ENCODE data around the gene AURKA.
"Not testable (repeated sequence)": the region's sequence is repeated elsewhere in the genome, so short reads cannot be mapped to it uniquely, and the experiment has no call there.

AURKA gene

DNA sequence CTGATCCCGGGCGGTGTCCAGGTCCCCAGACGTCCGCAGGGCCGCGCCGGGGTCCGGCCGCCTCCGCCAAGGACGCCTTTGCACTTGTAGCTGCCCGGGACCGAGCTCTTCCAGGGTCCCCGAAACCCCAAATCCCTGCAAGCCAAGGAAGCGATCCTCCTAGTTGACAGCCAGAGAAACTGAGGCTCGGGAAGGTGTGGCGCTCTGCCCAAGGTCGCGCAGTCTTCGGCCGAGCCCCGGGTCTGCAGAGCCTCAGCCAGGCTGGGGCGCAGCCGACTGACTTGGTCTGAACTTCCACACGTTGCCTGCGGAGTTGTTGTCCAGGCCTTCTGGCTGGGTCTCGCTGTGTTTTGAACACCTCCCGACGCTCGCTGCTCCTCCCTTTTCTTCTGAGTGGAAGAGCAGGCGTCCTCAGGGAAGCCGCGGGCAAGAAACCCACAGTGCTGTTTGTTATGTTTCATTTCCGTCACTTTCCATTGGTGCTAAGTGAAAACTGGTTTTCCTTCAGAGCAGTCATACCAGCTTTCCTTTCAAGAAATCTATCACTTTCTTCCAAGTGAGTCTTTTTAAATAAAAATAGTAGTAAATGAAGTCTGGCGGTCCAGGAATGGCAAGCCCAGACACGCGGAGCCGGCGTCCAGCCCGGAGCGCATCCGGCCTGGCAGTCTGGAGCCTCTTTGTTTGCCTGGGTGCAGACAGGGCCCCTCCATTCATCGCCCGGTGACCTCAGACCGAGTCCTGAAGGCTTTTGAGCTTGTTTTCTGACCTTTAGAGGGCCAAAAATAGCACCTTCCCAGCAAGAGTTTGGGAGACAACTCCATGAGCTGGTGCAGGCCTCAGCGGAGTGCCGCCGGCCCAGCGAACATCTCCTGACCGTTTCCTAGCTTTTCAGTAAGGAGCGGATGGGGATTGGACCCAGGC is 32.5 kb downstream of the AURKA start:
- peak in 1 of 2 donors; percentile 6 for DNase-seq (ENCODE audit: low read depth in 2 of 2)

GRCh38 chr20:56358600-56359211 is 33.3 kb downstream of the AURKA start, which contains the start of gene FAM210B:
Gene FAM210B, plus strand, starts transcription at chr20:56358974. Its CDS starts 32 bp downstream, at chr20:56359006.
- DNase-seq (ENCODE audit: low read depth in 2 of 2), result peak; percentile 62 to 76

DNA sequence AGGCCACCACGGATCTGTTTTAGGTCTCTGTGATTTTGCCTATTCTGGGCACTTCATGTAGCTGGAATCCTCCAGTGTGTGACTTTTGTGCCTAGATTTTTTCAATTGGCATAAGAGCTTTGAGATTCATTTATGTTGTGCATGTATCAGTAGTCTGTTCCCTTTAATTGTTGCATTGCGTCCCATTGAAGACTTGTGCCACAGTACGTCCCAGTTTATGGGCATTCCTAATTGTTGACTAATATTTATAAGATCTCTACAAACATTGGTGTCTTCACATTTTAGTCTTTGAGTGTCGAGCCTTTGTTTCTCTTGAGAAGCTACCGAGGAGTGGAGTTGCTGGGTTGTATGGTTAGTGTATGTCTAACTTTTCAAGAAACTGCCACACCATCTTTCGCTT is 33.9 kb downstream of the AURKA start:
- no peak for DNase-seq (ENCODE audit: low read depth in 2 of 2)

GRCh38 chr20:56353356-56353755 is 38.7 kb downstream of the AURKA start:
- no peak for DNase-seq (ENCODE audit: low read depth in 2 of 2)

DNA sequence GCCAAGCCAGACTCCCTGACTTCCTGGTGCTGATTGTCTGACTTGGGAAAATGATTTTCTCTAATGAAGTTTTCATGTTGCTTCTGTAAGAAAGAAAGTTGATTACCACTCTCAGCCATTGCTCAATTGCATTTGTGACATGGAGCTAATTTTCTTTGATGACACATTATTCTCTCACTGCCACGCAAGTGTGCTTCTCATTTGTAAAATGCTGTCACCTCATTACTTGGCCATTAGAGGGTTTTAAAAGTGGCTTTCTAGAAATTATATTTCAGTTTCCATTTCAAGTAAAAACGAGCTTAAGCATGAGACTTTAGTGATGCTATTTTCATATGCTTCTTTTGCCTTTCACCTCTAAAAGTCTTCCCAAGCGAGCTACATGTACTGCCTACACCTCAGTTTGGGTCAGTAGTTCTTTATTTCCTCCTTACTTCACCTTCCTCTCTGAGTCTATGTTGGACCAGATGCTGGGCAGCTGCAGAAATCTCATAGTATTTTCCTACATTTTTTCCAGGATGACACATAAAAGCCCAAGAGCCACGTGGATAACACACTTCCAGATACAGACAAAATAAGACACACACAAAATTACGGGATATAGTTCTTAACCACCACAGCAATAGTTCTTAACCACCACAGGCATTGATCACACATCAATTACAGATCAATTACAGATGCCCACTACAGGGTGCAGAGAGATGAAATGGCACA is 39.5 kb downstream of the AURKA start:
- no peak for DNase-seq (ENCODE audit: low read depth in 2 of 2)

GRCh38 chr20:56350842-56351241 is 41.2 kb downstream of the AURKA start:
- no peak for DNase-seq (ENCODE audit: low read depth in 2 of 2)

DNA sequence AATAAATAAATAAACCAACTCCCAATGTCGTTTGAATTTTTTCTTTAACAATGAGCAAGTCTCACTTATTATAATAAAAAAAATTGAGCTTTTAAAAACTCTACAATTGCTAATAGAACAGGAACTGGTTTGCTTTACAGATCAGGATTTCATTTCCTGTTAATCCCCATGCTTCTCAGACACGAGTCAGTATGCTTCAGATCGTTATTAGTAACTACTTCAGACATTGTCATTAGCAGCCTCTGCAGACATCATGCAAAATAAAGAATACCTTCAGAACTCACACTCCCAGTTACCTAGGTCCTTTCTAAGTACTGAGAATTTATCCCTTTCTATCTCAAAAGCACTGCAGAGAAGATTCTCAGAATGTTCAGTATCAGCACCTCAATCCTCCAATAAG is 43.3 kb downstream of the AURKA start:
- no peak for DNase-seq (ENCODE audit: low read depth in 2 of 2)

DNA sequence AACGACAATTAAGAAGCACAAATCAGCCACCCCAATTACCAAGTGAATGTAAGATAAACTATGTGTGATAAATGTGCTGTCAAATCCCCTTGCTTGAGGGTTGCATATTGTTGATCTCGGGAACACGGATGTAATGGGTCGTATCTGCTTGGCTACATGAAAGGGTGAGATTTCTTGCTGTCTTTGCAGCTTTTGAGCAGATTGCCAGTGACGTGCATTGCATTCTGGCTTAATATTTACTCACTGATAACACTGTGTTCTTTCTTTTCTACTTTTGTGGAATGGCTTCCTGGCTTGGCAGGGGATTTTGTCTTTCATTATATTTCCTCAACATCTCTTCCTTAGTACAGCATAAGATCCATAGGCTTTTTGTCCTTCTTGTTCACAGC is 43.7 kb downstream of the AURKA start:
- DNase-seq (ENCODE audit: low read depth in 2 of 2), result no peak

DNA sequence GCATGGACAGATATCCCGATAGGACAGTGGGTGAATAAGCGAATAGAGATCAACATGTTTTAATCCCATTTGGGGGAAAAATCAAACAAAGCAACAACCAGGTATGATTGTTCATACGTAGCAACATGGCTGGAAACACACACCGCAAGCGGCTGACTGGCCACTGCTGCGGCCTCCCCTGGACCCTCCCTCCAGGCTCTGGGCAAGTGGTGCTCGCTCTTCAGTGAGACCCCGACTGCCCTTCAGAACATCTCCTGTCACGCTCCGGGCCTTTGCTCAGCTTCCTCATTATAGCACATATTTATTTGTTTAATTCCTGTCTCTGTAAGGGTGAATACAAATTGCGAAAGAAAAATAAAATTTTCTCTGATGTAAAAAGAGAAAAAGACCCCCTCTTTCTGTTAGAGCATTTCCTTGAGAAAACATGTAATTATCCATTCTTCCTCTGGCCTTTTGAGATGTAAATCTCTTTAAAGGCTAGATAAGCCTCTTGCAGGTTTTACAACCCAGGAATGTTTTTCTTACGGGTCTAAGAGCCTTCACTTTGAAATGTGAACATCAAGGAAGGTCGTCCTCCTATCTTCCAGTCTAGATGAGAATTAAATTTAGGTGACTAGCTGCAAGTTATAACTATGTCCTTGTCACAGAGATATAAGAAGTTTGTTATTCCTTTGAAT is 44.2 kb downstream of the AURKA start:
- no peak for DNase-seq (ENCODE audit: low read depth in 2 of 2)

DNA sequence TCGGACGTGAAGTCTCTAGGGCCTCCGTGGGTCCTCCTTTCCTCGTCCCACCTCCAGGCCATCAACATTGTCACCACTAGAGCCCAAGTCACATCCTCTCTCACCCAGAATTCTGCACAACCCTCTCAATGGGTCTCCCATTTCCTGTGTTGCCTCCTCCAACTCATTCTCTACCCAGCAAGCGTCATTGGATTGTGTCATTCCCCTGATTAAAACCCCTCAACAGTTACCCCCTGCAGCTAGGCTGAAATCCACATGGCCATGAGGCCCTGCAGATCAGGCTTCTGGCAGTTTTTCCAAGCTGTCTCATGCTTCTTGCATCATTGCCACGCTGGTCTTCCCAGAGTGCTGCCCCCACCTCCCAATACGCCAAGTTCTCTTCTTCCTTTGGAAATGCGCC is 46.1 kb downstream of the AURKA start:
- no peak for DNase-seq (ENCODE audit: low read depth in 2 of 2)

- peak in 1 of 2 donors; percentile 26 for DNase-seq (ENCODE audit: low read depth in 2 of 2)
Measured at GRCh38 chr20:56343861-56344381, 48.1 kb downstream of the AURKA start.

DNA sequence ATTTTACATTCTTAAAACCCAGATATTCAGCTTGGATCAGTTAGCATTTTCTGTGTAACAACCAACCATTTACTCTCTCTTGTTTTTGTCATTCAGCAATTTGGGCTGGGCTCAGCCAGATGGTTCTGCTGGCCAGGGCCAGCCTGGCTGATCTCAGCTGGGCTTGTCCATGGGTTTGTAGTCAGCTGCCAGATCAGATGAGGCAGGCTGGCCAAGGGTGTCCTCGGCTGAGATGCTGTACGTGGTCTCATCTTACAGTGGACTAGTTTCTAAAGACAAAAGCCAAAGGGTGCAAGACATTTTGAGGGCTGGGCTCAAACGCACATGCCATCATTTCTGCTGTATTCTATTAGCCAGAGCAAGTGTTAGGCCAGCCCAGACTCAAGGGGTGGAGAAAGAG is 49.2 kb downstream of the AURKA start:
- no peak for DNase-seq (ENCODE audit: low read depth in 2 of 2)

- not testable (repeated sequence) for DNase-seq (ENCODE audit: low read depth in 2 of 2)
Measured at GRCh38 chr20:56336709-56337108, 55.3 kb downstream of the AURKA start.

GRCh38 chr20:56328861-56329260 is 63.2 kb downstream of the AURKA start:
- no peak for DNase-seq (ENCODE audit: low read depth in 2 of 2)

GRCh38 chr20:56324806-56325205 is 67.2 kb downstream of the AURKA start:
- DNase-seq (ENCODE audit: low read depth in 2 of 2), result no peak

DNA sequence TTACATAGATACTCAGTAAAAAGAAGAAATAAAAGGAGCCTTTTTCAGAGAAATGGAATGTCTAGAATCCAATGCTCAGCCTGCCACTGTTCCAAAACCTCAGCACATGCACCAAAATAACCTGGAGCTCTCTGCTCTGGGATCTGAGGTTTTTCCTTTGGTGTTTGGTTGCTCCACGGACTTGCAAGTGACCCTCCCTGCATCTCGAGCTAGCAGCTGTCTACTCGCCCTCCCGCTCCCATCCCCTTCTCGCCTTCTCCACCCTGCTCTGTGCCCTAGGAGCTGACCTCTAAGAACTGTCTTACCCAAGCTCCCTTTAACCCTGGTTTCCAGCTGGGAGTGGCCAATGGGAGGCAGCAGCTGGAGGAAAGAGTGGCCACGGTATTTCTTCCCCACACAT is 68.4 kb downstream of the AURKA start:
- DNase-seq (ENCODE audit: low read depth in 2 of 2), result no peak

- no peak for DNase-seq (ENCODE audit: low read depth in 2 of 2)
Measured at GRCh38 chr20:56323206-56323605, 68.8 kb downstream of the AURKA start.

DNA sequence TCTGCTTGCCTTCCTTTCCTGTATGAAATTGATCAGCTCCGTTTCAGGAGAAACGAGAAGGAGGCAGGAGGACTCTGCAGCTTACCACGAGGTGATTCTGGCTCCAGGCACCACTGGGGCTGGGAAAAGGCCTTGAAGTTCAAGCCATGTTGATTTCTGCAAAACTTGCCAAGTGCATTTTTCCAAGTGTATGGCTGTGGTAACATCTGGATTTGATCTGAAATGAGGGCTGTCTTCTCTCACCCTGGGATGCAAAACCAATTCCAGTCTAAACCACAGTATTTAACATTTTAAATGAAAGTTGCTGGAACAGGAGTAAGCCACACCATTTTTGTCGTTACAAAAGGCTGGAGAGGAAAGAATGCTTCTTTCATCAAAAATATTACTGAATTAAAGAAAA is 69.3 kb downstream of the AURKA start:
- no peak for DNase-seq (ENCODE audit: low read depth in 2 of 2)

Data from stimulated activated CD4-positive, alpha-beta T cell treated with anti-CD3 and anti-CD28 coated beads, Interleukin-1b, Interleukin-23, amount 100 ng/mL, for 4 hours (primary cell).